Activated CD4-positive, alpha-beta memory T cell treated with anti-CD3 and anti-CD28 coated beads for 36 hours (primary cell): ENCODE measurements around the gene ANXA6. TPM values are rescaled to one million over a fixed set of nuclear protein-coding genes. Genes with fewer than 3 reads are reported as not detected.
A peak's percentile ranks its signal among the peaks of the same experiment; 100 is the strongest.

Experiments
- CTCF ChIA-PET: fragments of 350-600 bp; sonication (Branson Sonifier 250); formaldehyde crosslinking; loops from one replicate; lab custom pipeline; 2021; ENCODE audit warnings: antibody characterized with exemption, inconsistent platforms; lab: Charles Lee
- POLR2A ChIA-PET: fragments of 350-600 bp; sonication (Branson Sonifier 250); formaldehyde crosslinking; loops from one replicate; lab custom pipeline; 2021; ENCODE audit warnings: antibody characterized with exemption; lab: Charles Lee
- DNase-seq: peaks from one replicate; pipeline ENCODE4 v3.0.0-alpha.2; 2020
- H3K27ac Mint-ChIP-seq: one replicate; pipeline ENCODE4 v1.8.0; 2021; ENCODE audit warnings: mixed read lengths
- H3K27me3 Mint-ChIP-seq: one replicate; pipeline ENCODE4 v1.8.0; 2021; ENCODE audit warnings: mixed read lengths
- H3K36me3 Mint-ChIP-seq: one replicate; pipeline ENCODE4 v1.8.0; 2021; ENCODE audit warnings: mixed read lengths
- H3K4me1 Mint-ChIP-seq: one replicate; pipeline ENCODE4 v1.8.0; 2021; ENCODE audit warnings: low read depth, mixed read lengths
- H3K4me3 Mint-ChIP-seq: one replicate; pipeline ENCODE4 v1.8.0; 2021; ENCODE audit warnings: mild to moderate bottlenecking, mixed read lengths
- H3K9me3 Mint-ChIP-seq: one replicate; pipeline ENCODE4 v1.8.0; 2021; ENCODE audit warnings: mixed read lengths
- intact Hi-C: fragments of 100-400 bp; cut with micrococcal nuclease; formaldehyde crosslinking; loops from one replicate; pipeline ENCODE4 v1.15.1; 2023
- total RNA-seq, 2 experiments: library from RNA; stranded (reverse); gene quantifications; one replicate each; pipeline ENCODE4 v1.2.3, GENCODE V29; 2021

ANXA6 gene
- total RNA-seq, 2 experiments from 2014 or later = 430 to 443 TPM

DNA sequence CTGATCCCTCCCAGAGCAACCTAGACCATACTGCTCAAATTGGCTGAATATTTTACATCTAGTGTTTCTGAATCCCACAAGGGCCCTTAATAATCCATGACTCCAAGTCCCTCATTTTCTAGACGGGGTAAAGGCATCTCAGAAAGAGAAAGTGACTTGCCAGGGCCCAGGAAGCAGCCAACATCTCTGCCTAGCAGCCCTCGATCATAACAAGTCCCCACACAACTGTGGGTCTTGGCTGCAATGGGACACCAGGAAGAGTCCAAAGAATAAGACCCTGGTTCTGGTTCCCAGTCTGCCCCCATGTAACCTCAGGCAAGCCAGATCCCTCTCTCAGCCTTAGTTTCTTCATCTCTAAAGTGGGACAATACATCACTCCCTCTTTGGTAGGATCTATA lies 6.3 kb downstream of the ANXA6 start:
- Mint-ChIP-seq H3K36me3 (peaks cover 37% of the 10 kb centered on the region), H3K4me3 (peak overlapping the region; percentile 36), H3K4me1 (peaks cover 88% of the 10 kb centered on the region), H3K27me3 (no peaks in the 10 kb centered on the region), H3K9me3 (no peaks in the 10 kb centered on the region), H3K27ac (peak overlapping the region; percentile 90)
- CTCF ChIA-PET = interaction anchor here (1.1 to 12.2 kb wide), 7 partner anchors 10 to 101 kb away, joined by 3 to 159 read pairs (median 7); no protein-coding TSS in a partner anchor
- intact Hi-C loops = loop anchor here (2.0 to 5.0 kb wide), 7 partner anchors 62 to 704 kb away; partner anchors contain the start of genes ATOX1, G3BP1, RBM22 and RPS14
- no peak for DNase-seq
- POLR2A ChIA-PET = interaction anchor here (1.4 to 3.0 kb wide), 5 partner anchors 10 to 89 kb away, joined by 4 to 20 read pairs (median 8); no protein-coding TSS in a partner anchor

DNA sequence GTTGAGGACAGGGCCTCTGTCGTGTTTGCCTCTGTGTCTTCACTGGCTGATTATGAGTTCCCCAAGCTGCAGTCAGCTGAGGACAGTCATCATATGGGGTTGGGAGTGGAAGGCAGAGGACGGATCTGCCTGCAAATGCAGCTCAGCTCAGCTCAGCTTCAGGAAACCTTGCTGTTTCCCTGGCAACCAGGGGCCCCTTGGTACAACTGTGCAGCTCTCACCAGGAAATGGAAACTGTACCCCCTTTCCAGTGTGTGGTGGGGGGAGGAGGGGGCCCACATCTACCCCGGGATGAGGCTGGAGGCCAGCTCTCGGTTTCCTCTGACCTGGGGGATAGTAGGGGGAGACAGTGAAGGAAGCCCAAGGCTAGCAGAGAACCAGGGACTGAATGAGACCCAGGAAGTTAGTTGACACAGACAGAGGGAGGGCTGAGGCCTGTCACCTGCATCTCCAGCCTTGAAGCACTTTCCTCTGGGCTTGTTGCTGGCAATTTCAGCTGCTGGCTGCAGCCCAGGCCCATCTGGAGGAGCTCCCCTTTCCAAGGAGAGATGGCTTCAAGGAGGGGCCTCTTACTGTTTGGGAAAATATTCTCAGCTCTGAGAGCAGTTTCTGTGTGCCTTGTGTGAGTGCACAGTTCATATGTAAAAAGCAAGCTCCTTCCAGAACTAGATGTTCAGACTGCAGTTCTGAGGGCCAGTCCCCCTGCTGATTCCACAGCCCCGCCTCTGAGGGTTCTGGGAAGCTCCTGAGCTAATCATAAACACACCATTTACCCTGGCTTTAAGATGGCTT lies 6.9 kb downstream of the ANXA6 start:
- peak; percentile 87 for DNase-seq
- Mint-ChIP-seq H3K4me3 (peak overlapping the region; percentile 36), H3K4me1 (peaks cover 94% of the 10 kb centered on the region), H3K27me3 (no peaks in the 10 kb centered on the region), H3K36me3 (peaks cover 42% of the 10 kb centered on the region), H3K27ac (peak overlapping the region; percentile 90), H3K9me3 (no peaks in the 10 kb centered on the region)
- ChIA-PET CTCF (interaction anchor here (1.1 to 12.2 kb wide), 9 partner anchors 10 to 101 kb away, joined by 3 to 159 read pairs (median 7); no protein-coding TSS in a partner anchor), POLR2A (interaction anchor here (0.7 to 3.0 kb wide), 9 partner anchors 8 to 89 kb away, joined by 3 to 20 read pairs (median 4); no protein-coding TSS in a partner anchor)
- intact Hi-C loops = loop anchor here (1.0 to 5.0 kb wide), 12 partner anchors 8 to 703 kb away; partner anchors contain the start of genes ATOX1, G3BP1, RBM22 and RPS14

DNA sequence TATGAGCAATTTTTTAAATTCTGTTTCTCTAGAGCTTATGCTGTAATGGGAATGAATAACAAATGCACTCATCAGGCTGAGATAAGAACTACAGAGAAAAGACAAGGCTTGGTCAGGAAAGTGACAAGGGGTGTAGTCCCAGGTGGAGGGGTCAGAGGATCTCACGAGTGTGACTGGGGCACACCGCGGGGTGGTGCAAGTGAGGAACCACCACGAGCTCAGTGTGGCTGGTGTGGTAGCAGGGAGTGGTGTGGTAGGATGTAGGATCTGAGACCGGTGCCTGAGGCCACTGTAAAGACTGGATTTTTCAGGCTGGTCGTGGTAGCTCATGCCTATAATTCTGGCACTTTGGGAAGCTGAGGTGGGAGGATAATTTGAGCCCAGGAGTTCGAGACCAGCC lies 9.0 kb downstream of the ANXA6 start:
- no peaks in the 10 kb centered on the region for H3K27me3 Mint-ChIP-seq
- no peaks in the 10 kb centered on the region for H3K9me3 Mint-ChIP-seq
- intact Hi-C loops = no loop called here
- ChIA-PET CTCF (interaction anchor here (0.7 to 12.2 kb wide), 10 partner anchors 16 to 147 kb away, joined by 3 to 159 read pairs (median 4); no protein-coding TSS in a partner anchor), POLR2A (interaction anchor here (1.0 to 1.2 kb wide), 2 partner anchors 23 to 113 kb away, joined by 4 to 6 read pairs; no protein-coding TSS in a partner anchor)
- peak overlapping the region; percentile 90 for H3K27ac Mint-ChIP-seq
- peaks cover 43% of the 10 kb centered on the region for H3K36me3 Mint-ChIP-seq
- peaks cover 97% of the 10 kb centered on the region for H3K4me1 Mint-ChIP-seq
- DNase-seq = peak; percentile 58
- no peak overlapping the region for H3K4me3 Mint-ChIP-seq

DNA sequence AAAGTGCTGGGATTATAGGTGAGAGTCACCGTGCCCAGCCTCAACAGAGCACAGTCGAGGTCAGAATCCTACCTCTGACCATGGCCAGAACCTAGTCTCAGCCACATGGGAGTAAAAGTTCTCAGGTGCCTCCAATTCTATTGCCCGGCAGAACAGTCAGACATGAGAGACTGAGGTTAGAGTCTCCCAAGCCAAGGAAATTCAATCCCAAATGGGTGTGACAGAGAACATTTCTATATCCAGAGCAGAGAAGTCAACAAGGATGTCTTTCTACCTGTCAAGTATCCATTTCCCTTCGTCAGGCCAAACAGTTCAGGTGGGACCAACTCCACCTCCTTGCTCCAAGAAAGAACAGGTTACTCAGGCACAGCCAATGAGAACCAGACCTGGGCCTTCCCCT lies 10.5 kb downstream of the ANXA6 start:
- ChIA-PET POLR2A (no interaction called here), CTCF (interaction anchor here (0.6 to 12.2 kb wide), 4 partner anchors 17 to 69 kb away, joined by 3 to 159 read pairs (median 24); no protein-coding TSS in a partner anchor)
- H3K9me3 Mint-ChIP-seq = no peaks in the 10 kb centered on the region
- peaks cover 97% of the 10 kb centered on the region for H3K4me1 Mint-ChIP-seq
- peaks cover 45% of the 10 kb centered on the region for H3K36me3 Mint-ChIP-seq
- intact Hi-C loops = no loop called here
- DNase-seq = no peak
- H3K27me3 Mint-ChIP-seq = no peaks in the 10 kb centered on the region
- H3K27ac Mint-ChIP-seq = peak overlapping the region; percentile 46
- H3K4me3 Mint-ChIP-seq = no peak overlapping the region

DNA sequence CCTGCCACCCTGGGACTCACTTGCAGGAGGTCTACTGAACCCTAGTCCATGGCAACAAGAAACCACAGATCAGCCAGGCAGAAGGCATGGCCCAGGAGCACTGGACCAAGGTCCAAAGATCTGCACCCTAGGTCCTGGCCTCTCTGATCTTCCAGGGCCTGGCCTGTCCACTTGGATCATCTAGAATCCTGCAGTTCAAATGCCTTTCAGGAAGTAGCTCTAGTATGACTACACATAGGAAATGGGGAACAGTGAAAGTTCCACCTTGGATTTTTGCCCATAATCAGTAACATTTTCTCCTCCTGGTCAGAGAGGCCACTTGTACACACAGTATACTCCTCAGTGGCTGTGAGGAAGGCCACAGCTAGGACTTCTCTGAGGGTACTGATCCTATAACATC lies 11.5 kb downstream of the ANXA6 start:
- no peak for DNase-seq
- intact Hi-C loops = no loop called here
- POLR2A ChIA-PET = interaction anchor here (1.0 kb wide), 1 partner anchor 16 kb away, joined by 3 read pairs; no protein-coding TSS in a partner anchor
- H3K4me1 Mint-ChIP-seq = peaks cover 97% of the 10 kb centered on the region
- CTCF ChIA-PET = interaction anchor here (1.4 to 2.3 kb wide), 4 partner anchors 15 to 95 kb away, joined by 4 to 11 read pairs (median 4); no protein-coding TSS in a partner anchor
- peaks cover 49% of the 10 kb centered on the region for H3K36me3 Mint-ChIP-seq
- H3K9me3 Mint-ChIP-seq = no peaks in the 10 kb centered on the region
- peak overlapping the region; percentile 31 for H3K27ac Mint-ChIP-seq
- H3K27me3 Mint-ChIP-seq = no peaks in the 10 kb centered on the region
- H3K4me3 Mint-ChIP-seq = no peak overlapping the region

DNA sequence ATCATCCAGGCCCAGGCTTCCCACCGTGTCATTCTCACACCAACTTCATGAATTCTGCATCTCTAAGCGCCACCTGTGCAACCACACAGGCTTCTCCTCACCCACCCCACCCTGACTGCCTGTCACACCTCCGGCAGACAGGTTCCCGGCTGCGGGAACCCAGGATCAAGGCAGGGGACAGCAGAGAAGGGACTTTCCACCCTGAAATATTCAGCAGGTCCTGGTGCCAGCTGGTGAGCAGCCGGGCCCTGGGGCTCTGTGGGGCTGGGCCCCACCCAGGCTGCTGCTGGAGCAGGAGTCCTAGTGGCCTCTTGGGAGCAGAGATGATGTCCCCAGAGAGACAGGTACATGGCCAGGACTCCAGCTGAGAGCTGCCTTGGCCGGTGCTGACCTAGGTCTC lies 12.7 kb downstream of the ANXA6 start:
- Mint-ChIP-seq H3K9me3 (no peaks in the 10 kb centered on the region), H3K4me3 (no peak overlapping the region), H3K36me3 (peaks cover 51% of the 10 kb centered on the region), H3K27ac (no peak overlapping the region), H3K4me1 (peaks cover 96% of the 10 kb centered on the region), H3K27me3 (no peaks in the 10 kb centered on the region)
- ChIA-PET POLR2A (interaction anchor here (1.0 kb wide), 1 partner anchor 15 kb away, joined by 3 read pairs; no protein-coding TSS in a partner anchor), CTCF (interaction anchor here (1.2 to 4.2 kb wide), 5 partner anchors 14 to 30 kb away, joined by 4 to 33 read pairs (median 8); no protein-coding TSS in a partner anchor)
- intact Hi-C loops = no loop called here
- no peak for DNase-seq

DNA sequence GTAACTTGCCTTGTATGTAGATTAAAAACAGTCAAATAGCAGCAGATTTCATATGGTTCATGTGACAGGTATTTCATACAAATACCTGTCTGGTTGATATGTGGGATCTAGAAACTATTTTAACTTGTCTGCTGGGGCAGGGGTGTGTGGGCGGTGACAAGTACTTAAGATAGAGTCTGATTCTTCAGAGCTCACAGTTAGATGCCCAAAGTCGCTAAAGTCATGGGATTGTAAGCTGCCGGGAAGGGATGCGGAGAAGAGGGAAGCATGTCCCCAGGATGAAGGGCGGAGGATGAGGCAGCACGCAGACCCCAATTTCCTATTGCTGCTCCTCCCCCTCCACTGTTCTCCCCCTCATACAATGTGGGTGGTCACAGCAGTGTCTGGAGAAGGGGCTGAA lies 13.3 kb downstream of the ANXA6 start:
- H3K4me1 Mint-ChIP-seq = peaks cover 95% of the 10 kb centered on the region
- H3K36me3 Mint-ChIP-seq = peaks cover 54% of the 10 kb centered on the region
- peak overlapping the region; percentile 42 for H3K27ac Mint-ChIP-seq
- H3K27me3 Mint-ChIP-seq = no peaks in the 10 kb centered on the region
- H3K4me3 Mint-ChIP-seq = no peak overlapping the region
- intact Hi-C loops = no loop called here
- CTCF ChIA-PET = interaction anchor here (1.2 to 10.2 kb wide), 4 partner anchors 17 to 29 kb away, joined by 8 to 118 read pairs (median 27); no protein-coding TSS in a partner anchor
- POLR2A ChIA-PET = no interaction called here
- H3K9me3 Mint-ChIP-seq = no peaks in the 10 kb centered on the region
- no peak for DNase-seq

DNA sequence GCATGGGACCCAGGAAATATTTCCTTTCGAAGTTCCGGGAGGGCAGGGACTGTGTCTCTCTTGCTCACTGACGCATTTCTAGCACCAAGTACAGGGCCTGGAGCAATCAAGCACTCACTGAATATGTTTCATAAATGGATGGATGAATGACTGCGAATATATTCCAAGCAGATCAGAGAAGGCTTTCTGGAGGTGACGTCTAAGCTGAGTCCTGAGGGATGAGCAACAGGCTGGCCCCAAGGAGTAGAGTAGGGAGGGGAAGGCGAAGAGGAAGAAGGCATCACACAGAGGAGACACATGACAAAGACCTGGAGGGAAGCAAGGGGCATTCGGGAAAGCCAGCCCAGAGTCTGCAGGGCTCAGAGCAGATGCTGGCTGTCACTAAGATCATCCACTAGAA lies 13.9 kb downstream of the ANXA6 start:
- POLR2A ChIA-PET = no interaction called here
- Mint-ChIP-seq H3K9me3 (no peaks in the 10 kb centered on the region), H3K27me3 (no peaks in the 10 kb centered on the region), H3K27ac (peak overlapping the region; percentile 42), H3K4me1 (peaks cover 97% of the 10 kb centered on the region), H3K36me3 (peaks cover 58% of the 10 kb centered on the region), H3K4me3 (no peak overlapping the region)
- no peak for DNase-seq
- CTCF ChIA-PET = interaction anchor here (0.5 to 10.2 kb wide), 5 partner anchors 16 to 96 kb away, joined by 3 to 118 read pairs (median 21); no protein-coding TSS in a partner anchor
- intact Hi-C loops = no loop called here

DNA sequence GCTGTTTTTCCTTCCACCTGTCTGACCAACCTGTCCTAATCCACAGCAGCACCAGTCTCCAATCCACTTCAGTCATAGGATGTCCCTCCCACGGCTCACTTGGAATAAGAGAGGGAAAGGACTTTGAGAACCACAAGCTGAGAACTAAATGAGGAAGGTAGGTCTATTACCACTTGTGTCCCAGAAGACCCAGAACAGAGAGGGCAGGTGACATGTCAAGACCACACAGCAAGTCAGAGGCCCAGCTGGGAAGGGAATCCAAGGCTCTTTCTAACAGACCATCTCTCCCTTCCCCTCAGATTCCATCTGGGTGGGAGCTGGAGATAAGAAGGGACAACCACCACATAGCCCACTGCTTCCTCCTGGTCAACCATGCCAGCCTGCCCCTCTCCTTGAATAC lies 14.6 kb downstream of the ANXA6 start:
- Mint-ChIP-seq H3K4me1 (peaks cover 97% of the 10 kb centered on the region), H3K9me3 (no peaks in the 10 kb centered on the region), H3K36me3 (peaks cover 58% of the 10 kb centered on the region), H3K27me3 (no peaks in the 10 kb centered on the region), H3K27ac (peak overlapping the region; percentile 76), H3K4me3 (no peak overlapping the region)
- POLR2A ChIA-PET = interaction anchor here (1.4 to 3.9 kb wide), 2 partner anchors 8 to 10 kb away, joined by 8 to 20 read pairs; no protein-coding TSS in a partner anchor
- intact Hi-C loops = no loop called here
- no peak for DNase-seq
- CTCF ChIA-PET = interaction anchor here (0.9 to 10.2 kb wide), 8 partner anchors 10 to 174 kb away, joined by 3 to 118 read pairs (median 6); no protein-coding TSS in a partner anchor

DNA sequence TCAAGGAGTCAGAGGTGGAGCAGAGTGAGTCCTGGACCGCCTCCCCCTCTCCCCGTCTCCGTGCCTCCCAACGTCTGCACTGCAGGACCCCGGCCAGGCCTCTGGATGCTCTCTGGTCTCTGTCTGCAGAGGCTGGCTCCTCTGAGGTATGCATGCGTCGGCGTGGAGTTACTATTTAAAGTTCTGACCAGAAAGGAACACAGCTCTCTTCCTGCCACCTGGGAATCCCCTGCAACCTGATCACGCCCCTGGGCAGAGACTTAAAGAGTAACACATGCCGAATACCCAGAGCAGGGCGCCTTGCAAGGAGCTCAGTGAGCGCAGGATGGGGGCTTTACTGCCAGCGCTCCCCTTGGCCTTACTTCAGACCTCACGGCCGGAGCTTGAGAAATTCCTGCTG lies 16.0 kb downstream of the ANXA6 start:
- peak overlapping the region; percentile 55 for H3K4me3 Mint-ChIP-seq
- ChIA-PET POLR2A (interaction anchor here (0.8 to 3.9 kb wide), 5 partner anchors 9 to 43 kb away, joined by 3 to 20 read pairs (median 5); no protein-coding TSS in a partner anchor), CTCF (interaction anchor here (0.8 to 10.2 kb wide), 12 partner anchors 9 to 175 kb away, joined by 3 to 118 read pairs (median 5); partner anchors contain the start of gene GM2A)
- intact Hi-C loops = loop anchor here (1.0 to 2.0 kb wide), 3 partner anchors 9 to 17 kb away; no protein-coding TSS in a partner anchor
- peak overlapping the region; percentile 76 for H3K27ac Mint-ChIP-seq
- DNase-seq = peak; percentile 84
- no peaks in the 10 kb centered on the region for H3K27me3 Mint-ChIP-seq
- H3K36me3 Mint-ChIP-seq = peaks cover 63% of the 10 kb centered on the region
- no peaks in the 10 kb centered on the region for H3K9me3 Mint-ChIP-seq
- peaks cover 88% of the 10 kb centered on the region for H3K4me1 Mint-ChIP-seq
